GM12865 (cell line): ENCODE data around the gene SH3TC1.

Experiments
- DNase-seq: peaks from one replicate; pipeline ENCODE4 v3.0.0; 2010; ENCODE audit warnings: low read depth
- H3K4me3 ChIP-seq: 2 replicates; pipeline ENCODE4 v1.5.1; 2011; ENCODE audit warnings: mild to moderate bottlenecking, low read depth, low read length, control low read depth
- CTCF ChIP-seq: IDR thresholded peaks from 2 replicates; pipeline ENCODE4 v1.5.1; 2011; ENCODE audit warnings: low read length, control low read depth, low read depth, inconsistent platforms; ENCODE audit not compliant: insufficient read depth; ENCODE audit errors: missing control alignments

SH3TC1 gene

GRCh38 chr4:8235686-8236085 lies 36.6 kb downstream of the SH3TC1 start:
- DNase-seq = no peak
- no peak for TF ChIP-seq CTCF
- no peak overlapping the region for H3K4me3 ChIP-seq

GRCh38 chr4:8236106-8236919 lies 37.2 kb downstream of the SH3TC1 start:
- DNase-seq = no peak

GRCh38 chr4:8236920-8237195 lies 37.8 kb downstream of the SH3TC1 start:
- DNase-seq = no peak
- H3K4me3 ChIP-seq = no peak overlapping the region
- no peak for TF ChIP-seq CTCF

More at GRCh38 chr4:8236106-8236919, 37.2 kb downstream of the SH3TC1 start:
- TF ChIP-seq CTCF = no peak
- no peak overlapping the region for H3K4me3 ChIP-seq

- no peak for DNase-seq
- no peak for TF ChIP-seq CTCF
- H3K4me3 ChIP-seq = no peak overlapping the region
Measured at GRCh38 chr4:8237256-8237989, 38.3 kb downstream of the SH3TC1 start.

- TF ChIP-seq CTCF = no peak
- no peak overlapping the region for H3K4me3 ChIP-seq
- DNase-seq = peak; percentile 31
Measured at GRCh38 chr4:8238036-8238511, 39.0 kb downstream of the SH3TC1 start.

- DNase-seq = no peak
- peak; percentile 15 for TF ChIP-seq CTCF
- H3K4me3 ChIP-seq = no peak overlapping the region
Measured at GRCh38 chr4:8238515-8239053, 39.5 kb downstream of the SH3TC1 start.
